OCI-LY3 (cell line): ENCODE measurements around the gene CHST13.

Experiments used
- H2AFZ ChIP-seq: fragments of 200-600, 300-600 bp; shearing (Covaris generic); 2 replicates; pipeline ENCODE4 v1.6.0; 2014; ENCODE audit warnings: antibody characterized with exemption, low read depth, low read length
- H3K27ac ChIP-seq: fragments of 200-600, 300-600 bp; sonication (generic); 2 replicates; pipeline ENCODE4 v1.5.1; 2014; ENCODE audit warnings: mild to moderate bottlenecking, low read length, moderate library complexity, mixed read lengths
- H3K27me3 ChIP-seq: fragments of 200-600, 300-600 bp; sonication (generic); 2 replicates; pipeline ENCODE4 v1.6.1; 2014; ENCODE audit warnings: low read depth, low read length, mixed read lengths
- H3K36me3 ChIP-seq: fragments of 200-600, 300-600 bp; sonication (generic); replicated peaks from 2 replicates; pipeline ENCODE3; 2014; ENCODE audit warnings: low read depth, low read length, mixed read lengths
- H3K4me1 ChIP-seq: fragments of 300-600, 200-600 bp; sonication (generic); 2 replicates; pipeline ENCODE4 v1.6.1; 2014; ENCODE audit warnings: low read length, mixed read lengths
- H3K4me2 ChIP-seq: fragments of 200-600, 300-600 bp; sonication (generic); 2 replicates; pipeline ENCODE4 v1.6.1; 2014; ENCODE audit warnings: low read length, mixed read lengths
- H3K4me3 ChIP-seq: fragments of 300-600, 200-600 bp; sonication (generic); 2 replicates; pipeline ENCODE4 v1.5.1; 2014; ENCODE audit warnings: antibody characterized with exemption, mild to moderate bottlenecking, low read length, moderate library complexity
- H3K79me2 ChIP-seq: fragments of 300-600, 200-600 bp; shearing (Covaris generic); 2 replicates; pipeline ENCODE4 v1.6.1; 2014; ENCODE audit warnings: mild to moderate bottlenecking, low read length, mixed read lengths
- H3K9ac ChIP-seq: fragments of 300-600, 200-600 bp; shearing (Covaris generic); 2 replicates; pipeline ENCODE4 v1.6.0; 2014; ENCODE audit warnings: mild to moderate bottlenecking, low read length, moderate library complexity
- H3K9me3 ChIP-seq: fragments of 200-600, 300-600 bp; shearing (Covaris generic); 2 replicates; pipeline ENCODE4 v1.6.1; 2014; ENCODE audit warnings: low read length, mixed read lengths; ENCODE audit not compliant: insufficient read depth
- H4K20me1 ChIP-seq: fragments of 200-600, 300-600 bp; sonication (generic); 2 replicates; pipeline ENCODE4 v1.6.1; 2016; ENCODE audit warnings: low read length, mixed read lengths; ENCODE audit not compliant: insufficient read depth
- CTCF ChIP-seq: fragments of 200-600, 300-600 bp; sonication (generic); IDR thresholded peaks from 2 replicates; pipeline ENCODE4 v1.5.1; 2014; ENCODE audit warnings: antibody characterized with exemption, low read length, low read depth
- EZH2phosphoT487 ChIP-seq: fragments of 200-600 bp; shearing (Covaris generic); IDR thresholded peaks from 2 replicates; pipeline ENCODE4 v1.6.1; 2018; ENCODE audit warnings: antibody characterized with exemption, mixed run types, low read depth

The CHST13 gene

GRCh38 chr3:126476166-126477060 is 47.5 kb upstream of the CHST13 start:
- Histone ChIP-seq H3K4me1 (peaks cover 19% of the 10 kb centered on the region), H3K9me3 (no peaks in the 10 kb centered on the region), H4K20me1 (peaks cover 27% of the 10 kb centered on the region), H3K9ac (no peak overlapping the region), H3K36me3 (peaks cover 24% of the 10 kb centered on the region), H3K79me2 (peaks cover 36% of the 10 kb centered on the region), H3K4me2 (peak overlapping the region; percentile 66), H3K27ac (no peak overlapping the region), H2AFZ (peak overlapping the region; percentile 94), H3K27me3 (no peaks in the 10 kb centered on the region), H3K4me3 (peak overlapping the region; percentile 80)
- TF ChIP-seq CTCF (no peak), EZH2phosphoT487 (no peak)

- H2AFZ ChIP-seq, result no peak overlapping the region
- no peak overlapping the region for H3K4me3 ChIP-seq
- peaks cover 19% of the 10 kb centered on the region for H3K36me3 ChIP-seq
- no peak overlapping the region for H3K27ac ChIP-seq
- no peaks in the 10 kb centered on the region for H3K27me3 ChIP-seq
- no peak overlapping the region for H3K4me2 ChIP-seq
- TF ChIP-seq CTCF (no peak), EZH2phosphoT487 (no peak)
- peaks cover 19% of the 10 kb centered on the region for H3K4me1 ChIP-seq
- H3K9me3 ChIP-seq, result no peaks in the 10 kb centered on the region
- no peak overlapping the region for H3K9ac ChIP-seq
- H4K20me1 ChIP-seq, result peaks cover 24% of the 10 kb centered on the region
- H3K79me2 ChIP-seq, result peaks cover 31% of the 10 kb centered on the region
These were observed 46.9 kb upstream of the CHST13 start for GRCh38 chr3:126477061-126477380.

- H3K4me1 ChIP-seq, result peaks cover 8% of the 10 kb centered on the region
- H3K79me2 ChIP-seq, result peaks cover 14% of the 10 kb centered on the region
- H4K20me1 ChIP-seq, result peaks cover 8% of the 10 kb centered on the region
- no peaks in the 10 kb centered on the region for H3K27me3 ChIP-seq
- H3K27ac ChIP-seq, result no peak overlapping the region
- no peaks in the 10 kb centered on the region for H3K9me3 ChIP-seq
- H3K4me3 ChIP-seq, result no peak overlapping the region
- no peak overlapping the region for H3K4me2 ChIP-seq
- H2AFZ ChIP-seq, result no peak overlapping the region
- H3K9ac ChIP-seq, result no peak overlapping the region
- H3K36me3 ChIP-seq, result peaks cover 4% of the 10 kb centered on the region
- TF ChIP-seq CTCF (no peak), EZH2phosphoT487 (no peak)
These were observed 45.2 kb upstream of the CHST13 start for GRCh38 chr3:126478581-126479310.

- Histone ChIP-seq H3K27me3 (no peaks in the 10 kb centered on the region), H3K79me2 (peaks cover 5% of the 10 kb centered on the region), H3K4me2 (no peak overlapping the region), H3K9ac (no peak overlapping the region), H3K4me3 (no peak overlapping the region), H3K9me3 (no peaks in the 10 kb centered on the region), H3K36me3 (no peaks in the 10 kb centered on the region), H3K27ac (no peak overlapping the region), H3K4me1 (peaks cover under 1% of the 10 kb centered on the region), H2AFZ (no peak overlapping the region), H4K20me1 (peaks cover 1% of the 10 kb centered on the region; the same call in 1 of the 2 replicates)
- TF ChIP-seq CTCF, result no peak
- no peak for TF ChIP-seq EZH2phosphoT487
These were observed 44.3 kb upstream of the CHST13 start for GRCh38 chr3:126479642-126480041.
